Rectal smooth muscle tissue (tissue), 1 donor: ENCODE data around the gene EGFR.
A peak's percentile ranks its signal among the peaks of the same experiment; 100 is the strongest.
"Not testable (repeated sequence)": the region's sequence is repeated elsewhere in the genome, so short reads cannot be mapped to it uniquely, and the experiment has no call there.

Experiments
- H3K27ac ChIP-seq: one replicate; pipeline ENCODE4 v1.7.0; 2013; ENCODE audit warnings: low read depth, low read length, inconsistent platforms
- H3K27me3 ChIP-seq: one replicate; pipeline ENCODE4 v1.7.0; 2013; ENCODE audit warnings: low read length; ENCODE audit not compliant: control insufficient read depth, insufficient read depth
- H3K36me3 ChIP-seq: one replicate; pipeline ENCODE4 v1.7.0; 2013; ENCODE audit warnings: low read length; ENCODE audit not compliant: control insufficient read depth, insufficient read depth
- H3K4me1 ChIP-seq: one replicate; pipeline ENCODE4 v1.7.0; 2013; ENCODE audit warnings: low read length; ENCODE audit not compliant: control insufficient read depth, insufficient read depth
- H3K4me3 ChIP-seq: one replicate; pipeline ENCODE4 v1.7.0; 2013; ENCODE audit warnings: low read length
- H3K9ac ChIP-seq: one replicate; pipeline ENCODE4 v1.7.0; 2013; ENCODE audit warnings: low read length

The EGFR gene

DNA sequence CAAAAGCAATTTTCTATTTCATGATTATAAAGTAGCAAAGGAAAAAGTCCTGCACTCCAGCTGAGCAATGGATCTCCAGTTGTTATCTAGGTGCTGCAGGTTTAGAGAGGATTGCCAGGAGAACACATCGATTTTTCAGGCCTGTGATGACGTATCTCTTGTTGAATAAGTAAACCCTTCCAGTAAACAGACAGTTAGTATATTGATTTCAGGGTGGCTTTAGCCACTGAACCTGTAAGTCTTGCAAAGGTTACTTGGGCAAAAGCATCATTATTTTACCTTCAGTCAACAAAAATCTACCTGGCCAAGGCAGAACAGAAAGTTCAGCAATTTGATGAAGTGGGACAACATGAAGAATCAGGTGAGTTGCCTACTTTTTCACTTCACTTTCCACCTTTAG, 12.3 kb downstream of the EGFR start:
- peak overlapping the region; percentile 51 for H3K27ac ChIP-seq
- H3K27me3 ChIP-seq, result no peaks in the 10 kb centered on the region
- H3K4me3 ChIP-seq, result no peak overlapping the region
- H3K36me3 ChIP-seq, result no peaks in the 10 kb centered on the region
- H3K9ac ChIP-seq, result no peak overlapping the region
- H3K4me1 ChIP-seq, result peaks cover 21% of the 10 kb centered on the region

DNA sequence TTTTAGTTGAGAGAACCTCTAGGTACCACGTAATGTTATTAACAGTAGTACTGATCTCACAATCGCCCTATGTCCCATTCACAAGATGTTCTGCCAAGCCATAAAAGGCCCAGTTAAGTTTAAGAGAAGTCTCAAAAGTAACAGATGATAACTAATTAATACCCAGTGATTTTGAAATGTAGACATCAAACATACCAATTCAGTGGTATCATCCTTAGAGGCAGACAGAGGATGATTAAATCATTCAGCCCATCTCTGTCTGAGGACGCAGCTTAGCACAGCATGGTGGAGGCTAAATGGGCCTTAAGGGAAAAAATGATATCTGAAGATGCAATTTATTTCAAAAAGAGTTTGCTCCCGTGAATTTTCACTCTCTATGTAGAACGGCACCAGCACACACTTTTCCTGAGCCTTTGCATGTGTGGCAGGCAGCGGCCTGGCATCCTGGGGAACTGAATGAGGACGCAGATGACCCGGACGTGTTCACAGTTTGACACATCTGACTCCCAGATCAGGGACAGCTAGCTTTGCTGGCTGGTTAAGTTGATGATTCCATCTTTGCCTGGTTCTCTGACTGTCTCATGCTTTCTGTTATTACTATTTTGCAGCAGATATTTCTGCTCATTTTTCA, 13.4 kb downstream of the EGFR start:
- H3K27me3 ChIP-seq, result no peaks in the 10 kb centered on the region
- H3K4me3 ChIP-seq, result no peak overlapping the region
- no peak overlapping the region for H3K27ac ChIP-seq
- no peak overlapping the region for H3K9ac ChIP-seq
- no peaks in the 10 kb centered on the region for H3K36me3 ChIP-seq
- H3K4me1 ChIP-seq, result peaks cover 13% of the 10 kb centered on the region

- Histone ChIP-seq H3K36me3 (no peaks in the 10 kb centered on the region), H3K27me3 (no peaks in the 10 kb centered on the region), H3K27ac (no peak overlapping the region), H3K9ac (no peak overlapping the region), H3K4me1 (peaks cover 13% of the 10 kb centered on the region), H3K4me3 (no peak overlapping the region)
Measured at GRCh38 chr7:55033236-55033846, 14.5 kb downstream of the EGFR start.

DNA sequence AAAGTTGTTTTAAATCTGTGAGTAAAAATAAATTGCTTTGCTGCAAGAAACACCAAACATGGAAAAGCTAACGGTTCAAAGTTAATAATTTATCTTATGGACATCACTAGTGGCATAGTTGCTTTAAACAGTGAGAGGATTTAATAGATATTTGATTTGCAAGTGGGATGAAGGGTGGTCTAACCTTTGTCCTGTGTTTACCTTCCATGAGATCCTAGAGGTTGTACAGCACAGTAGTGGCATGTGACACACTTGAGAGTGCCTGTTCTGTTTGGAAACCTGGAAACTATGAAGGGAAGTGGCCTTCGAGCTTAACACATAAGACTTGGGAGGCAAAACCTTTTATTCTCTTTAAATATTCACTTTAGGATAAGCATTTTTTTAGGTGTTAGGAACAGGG, 16.0 kb downstream of the EGFR start:
- Histone ChIP-seq H3K4me3 (no peak overlapping the region), H3K27ac (peak overlapping the region; percentile 44), H3K36me3 (no peaks in the 10 kb centered on the region), H3K27me3 (no peaks in the 10 kb centered on the region), H3K9ac (no peak overlapping the region), H3K4me1 (peaks cover 13% of the 10 kb centered on the region)

- H3K4me3 ChIP-seq, H3K27ac ChIP-seq, H3K4me1 ChIP-seq, H3K9ac ChIP-seq, H3K27me3 ChIP-seq, H3K36me3 ChIP-seq: not testable (repeated sequence)
Measured at GRCh38 chr7:55035410-55035809, 16.6 kb downstream of the EGFR start.

GRCh38 chr7:55036950-55037736, 18.3 kb downstream of the EGFR start:
- H3K36me3 ChIP-seq, result no peaks in the 10 kb centered on the region
- no peak overlapping the region for H3K9ac ChIP-seq
- no peak overlapping the region for H3K4me3 ChIP-seq
- no peaks in the 10 kb centered on the region for H3K27me3 ChIP-seq
- H3K27ac ChIP-seq, result no peak overlapping the region
- H3K4me1 ChIP-seq, result peaks cover 9% of the 10 kb centered on the region

DNA sequence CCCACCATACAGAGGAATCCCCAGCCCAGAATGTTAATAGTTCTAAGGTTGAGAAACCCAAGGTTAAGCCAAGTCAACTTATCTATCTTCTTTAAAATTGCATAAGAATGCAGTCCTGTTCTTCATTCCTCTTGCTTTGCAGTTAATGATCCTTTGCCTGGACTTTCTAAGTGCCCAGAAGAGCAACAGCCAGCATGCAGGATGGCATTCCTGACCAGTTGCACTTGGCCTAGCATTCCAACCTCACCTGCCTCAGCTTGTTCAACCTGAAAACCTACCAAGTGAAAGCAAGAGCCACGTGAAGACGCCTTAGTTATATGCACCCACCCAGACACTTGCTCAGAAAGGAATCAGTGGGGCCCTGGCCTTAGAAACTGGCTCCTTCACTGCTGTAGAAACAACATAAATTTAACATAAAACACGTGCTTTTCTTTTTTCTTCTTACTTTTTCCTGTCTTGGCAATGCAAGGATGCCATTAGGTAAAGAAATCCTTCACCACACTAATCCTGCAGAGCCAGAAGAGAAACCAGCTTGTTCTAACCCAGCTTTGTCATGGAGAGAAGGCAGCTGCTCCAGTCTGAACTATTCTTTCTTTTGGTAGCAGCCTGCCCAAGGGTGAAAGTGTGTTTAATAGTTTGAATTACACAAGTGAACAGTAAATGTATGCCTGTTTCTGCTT, 25.0 kb downstream of the EGFR start:
- no peaks in the 10 kb centered on the region for H3K27me3 ChIP-seq
- H3K4me1 ChIP-seq, result peaks cover 28% of the 10 kb centered on the region
- H3K27ac ChIP-seq, result peak overlapping the region; percentile 65
- H3K36me3 ChIP-seq, result no peaks in the 10 kb centered on the region
- H3K4me3 ChIP-seq, result no peak overlapping the region
- no peak overlapping the region for H3K9ac ChIP-seq

DNA sequence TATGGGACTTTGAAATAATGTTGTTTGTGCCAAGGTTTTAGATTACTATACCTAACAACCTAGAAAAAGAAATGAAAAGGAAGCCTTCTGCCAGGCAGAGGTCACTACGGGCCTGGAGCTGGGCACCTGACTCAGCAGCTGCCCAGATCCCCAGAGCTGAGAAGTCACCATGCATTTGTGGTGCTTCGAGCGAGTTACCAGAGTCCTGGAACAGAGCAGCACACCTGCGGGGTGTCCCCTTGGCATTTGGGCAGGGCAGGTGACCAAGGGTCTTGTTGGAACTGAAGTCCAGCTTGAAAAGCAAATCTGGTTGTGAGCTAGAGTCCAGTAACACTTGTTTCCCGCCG, 25.5 kb downstream of the EGFR start:
- Histone ChIP-seq H3K4me3 (no peak overlapping the region), H3K9ac (no peak overlapping the region), H3K4me1 (peaks cover 28% of the 10 kb centered on the region), H3K27me3 (no peaks in the 10 kb centered on the region), H3K36me3 (no peaks in the 10 kb centered on the region), H3K27ac (peak overlapping the region; percentile 65)

- Histone ChIP-seq H3K4me1 (peaks cover 28% of the 10 kb centered on the region), H3K9ac (no peak overlapping the region), H3K27ac (peak overlapping the region; percentile 65)
Measured at GRCh38 chr7:55044791-55045190, 26.0 kb downstream of the EGFR start.

DNA sequence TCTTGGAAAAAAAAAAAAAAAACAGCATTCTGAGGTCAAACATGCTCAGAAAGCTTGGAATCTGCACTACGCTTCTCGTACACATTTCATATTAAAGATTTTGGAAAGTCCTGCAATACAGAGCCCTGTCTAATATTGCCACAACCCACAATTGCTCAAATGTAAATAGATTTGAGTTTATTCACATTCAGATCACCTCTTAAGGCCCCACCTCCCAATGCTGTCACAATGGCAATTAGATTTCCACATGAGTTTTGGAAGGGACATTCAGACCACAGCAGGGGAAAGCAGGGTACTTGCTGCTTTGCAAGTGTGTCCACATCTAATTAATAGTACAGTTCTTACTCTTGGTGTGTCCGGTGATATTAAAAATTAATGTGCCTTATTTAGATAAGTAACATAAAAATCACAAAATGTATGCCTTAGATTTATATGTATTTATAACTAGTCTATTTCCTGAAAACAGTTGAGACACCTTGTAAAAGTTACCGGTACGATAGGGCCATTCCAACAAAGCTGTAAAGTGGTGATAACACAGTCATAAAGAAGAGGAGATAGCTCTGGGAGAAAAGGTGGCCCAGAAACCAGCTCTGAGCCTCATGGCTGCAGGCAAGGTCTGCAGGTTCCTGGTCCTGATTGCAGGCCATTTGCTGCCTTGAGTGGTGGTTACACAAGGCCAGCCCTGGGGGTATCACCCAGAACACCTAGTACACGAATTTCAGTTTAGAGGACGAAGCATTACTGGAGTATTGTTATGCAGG, 27.9 kb downstream of the EGFR start:
- no peak overlapping the region for H3K27ac ChIP-seq

More at GRCh38 chr7:55044791-55045190, 26.0 kb downstream of the EGFR start:
- no peaks in the 10 kb centered on the region for H3K27me3 ChIP-seq
- no peaks in the 10 kb centered on the region for H3K36me3 ChIP-seq
- no peak overlapping the region for H3K4me3 ChIP-seq

DNA sequence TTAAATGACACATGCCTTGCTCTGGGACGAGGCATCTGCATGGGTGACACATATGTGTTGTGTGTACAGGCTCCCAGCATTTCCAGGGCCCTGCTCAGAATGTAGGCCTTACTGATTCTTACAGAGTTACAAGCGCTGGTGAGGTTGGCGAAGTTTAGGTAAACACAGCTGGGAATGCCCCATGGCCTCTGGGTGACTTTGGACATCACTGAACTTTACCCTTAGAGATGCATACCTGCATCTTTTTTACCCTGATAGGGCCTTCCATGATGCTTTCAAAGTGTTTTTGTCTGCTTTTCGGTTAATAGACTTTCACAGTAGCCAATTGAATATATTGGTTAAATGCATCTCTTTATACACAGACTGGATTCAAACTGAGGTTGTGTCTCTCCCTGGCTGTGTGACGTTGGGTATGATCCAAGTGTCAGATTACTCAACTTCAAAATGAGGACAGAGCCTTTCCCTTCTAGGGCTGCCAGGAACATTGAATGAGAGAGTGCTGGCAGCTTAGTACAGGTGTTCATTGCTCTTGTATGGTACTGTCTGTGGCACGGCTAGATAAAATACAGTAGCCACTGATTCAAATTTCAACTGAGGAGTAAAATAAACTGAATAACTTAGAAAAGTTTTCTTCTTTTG, 29.5 kb downstream of the EGFR start:
- Histone ChIP-seq H3K4me3 (no peak overlapping the region), H3K9ac (no peak overlapping the region), H3K36me3 (no peaks in the 10 kb centered on the region), H3K27me3 (no peaks in the 10 kb centered on the region), H3K27ac (no peak overlapping the region), H3K4me1 (peaks cover 24% of the 10 kb centered on the region)

More for the DNA sequence above, 27.9 kb downstream of the EGFR start:
- Histone ChIP-seq H3K27me3 (no peaks in the 10 kb centered on the region), H3K4me3 (no peak overlapping the region), H3K9ac (no peak overlapping the region), H3K36me3 (no peaks in the 10 kb centered on the region), H3K4me1 (peaks cover 24% of the 10 kb centered on the region)
